ENCODE data around the gene EGR1.

EGR1 gene

GRCh38 chr5:138465261-138466124, at the start of gene EGR1:
Gene EGR1 (plus strand): TSS chr5:138465479. CDS start chr5:138465762, 283 bp downstream.
- DNase-seq = peak; percentile 96 to 98

GRCh38 chr5:138418444-138418843, 46.8 kb upstream of the EGR1 start:
- DNase-seq = no peak

GRCh38 chr5:138425079-138425478, 40.2 kb upstream of the EGR1 start:
- DNase-seq = no peak

GRCh38 chr5:138435943-138436342, 29.3 kb upstream of the EGR1 start:
- DNase-seq = no peak

- DNase-seq = no peak
These were observed 27.1 kb upstream of the EGR1 start for GRCh38 chr5:138438003-138438723.

- peak; percentile 55 to 59 for DNase-seq
These were observed 26.4 kb upstream of the EGR1 start, which contains the start of gene REEP2 for GRCh38 chr5:138438724-138439476. Gene REEP2 (plus strand): TSS chr5:138439057. CDS start chr5:138439209, 152 bp downstream.

- DNase-seq = no peak
These were observed 25.7 kb upstream of the EGR1 start for GRCh38 chr5:138439477-138440158.

GRCh38 chr5:138440159-138441073, 24.9 kb upstream of the EGR1 start:
- no peak for DNase-seq

GRCh38 chr5:138441221-138441620, 24.1 kb upstream of the EGR1 start:
- DNase-seq = no peak

- DNase-seq = no peak
These were observed 21.1 kb upstream of the EGR1 start for GRCh38 chr5:138444078-138444773.

GRCh38 chr5:138444774-138445546, 20.3 kb upstream of the EGR1 start:
- DNase-seq = no peak

- no peak for DNase-seq
These were observed 19.6 kb upstream of the EGR1 start for GRCh38 chr5:138445547-138446271.

- no peak for DNase-seq
These were observed 17.2 kb upstream of the EGR1 start for GRCh38 chr5:138448070-138448469.

GRCh38 chr5:138448481-138449398, 16.5 kb upstream of the EGR1 start:
- no peak for DNase-seq

- peak; percentile 76 for DNase-seq
These were observed 15.6 kb upstream of the EGR1 start for GRCh38 chr5:138449501-138450239.

- no peak for DNase-seq
These were observed 14.3 kb upstream of the EGR1 start for GRCh38 chr5:138450971-138451370.

- DNase-seq = no peak
These were observed 12.6 kb upstream of the EGR1 start for GRCh38 chr5:138452720-138453119.
